ENCODE measurements around the gene AKNA.

DNA sequence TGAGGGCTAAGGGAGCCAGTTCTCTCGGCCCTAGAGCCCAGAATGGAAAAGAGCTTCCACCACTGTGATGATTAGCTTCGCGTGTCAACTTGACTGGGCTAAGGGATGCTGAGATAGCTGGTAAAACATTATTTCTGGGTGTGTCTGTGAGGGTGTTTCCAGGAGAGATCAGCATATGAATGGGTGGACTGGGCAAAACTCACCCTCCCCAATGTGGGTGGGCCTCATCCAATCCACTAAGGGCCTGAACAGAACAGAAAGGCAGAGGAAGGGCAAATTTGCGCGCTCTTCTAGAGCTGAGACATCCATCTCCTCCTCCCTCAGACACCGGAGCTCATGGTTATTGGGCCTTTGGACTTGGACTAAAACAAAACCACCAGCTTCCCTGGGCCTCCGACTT lies 20.9 kb upstream of the AKNA start:
- TF ChIP-seq POLR2A (IDR thresholded peaks at IDR 0.05; ENCODE audit: low read depth): no peak
- no peak for TF ChIP-seq CTCF (IDR thresholded peaks at IDR 0.05)
